HEK293 (cell line): ENCODE results near the gene ATP5F1D.

ENCODE experiments used
- BCL11A ChIP-seq: fragments of 450-650 bp; formaldehyde crosslinking; IDR thresholded peaks from 2 replicates; pipeline ENCODE4 v1.5.1; 2016; ENCODE audit warnings: low read depth, missing biosample characterization, missing genetic modification characterization
- MZF1 ChIP-seq: fragments of 450-650 bp; formaldehyde crosslinking; IDR thresholded peaks from 2 replicates; pipeline ENCODE4 v1.5.1; 2017; ENCODE audit warnings: missing biosample characterization, missing genetic modification characterization, borderline replicate concordance
- SALL2 ChIP-seq: fragments of 450-650 bp; formaldehyde crosslinking; IDR thresholded peaks from 2 replicates; pipeline ENCODE4 v1.5.0; 2017; ENCODE audit warnings: missing biosample characterization, mild to moderate bottlenecking, missing genetic modification characterization, borderline replicate concordance
- SP7 ChIP-seq: fragments of 450-650 bp; formaldehyde crosslinking; IDR thresholded peaks from 2 replicates; pipeline ENCODE4 v1.5.1; 2016; ENCODE audit warnings: missing biosample characterization, missing genetic modification characterization
- ZNF514 ChIP-seq: fragments of 450-650 bp; formaldehyde crosslinking; IDR thresholded peaks from 2 replicates; pipeline ENCODE4 v1.5.1; 2016; ENCODE audit warnings: missing biosample characterization, missing genetic modification characterization
- TF ChIP-seq, protein P1 (sequence below): fragments of 450-650 bp; formaldehyde crosslinking; IDR thresholded peaks from 2 replicates; pipeline ENCODE4 v1.5.1; 2016; ENCODE audit warnings: missing biosample characterization, missing genetic modification characterization

DNA sequence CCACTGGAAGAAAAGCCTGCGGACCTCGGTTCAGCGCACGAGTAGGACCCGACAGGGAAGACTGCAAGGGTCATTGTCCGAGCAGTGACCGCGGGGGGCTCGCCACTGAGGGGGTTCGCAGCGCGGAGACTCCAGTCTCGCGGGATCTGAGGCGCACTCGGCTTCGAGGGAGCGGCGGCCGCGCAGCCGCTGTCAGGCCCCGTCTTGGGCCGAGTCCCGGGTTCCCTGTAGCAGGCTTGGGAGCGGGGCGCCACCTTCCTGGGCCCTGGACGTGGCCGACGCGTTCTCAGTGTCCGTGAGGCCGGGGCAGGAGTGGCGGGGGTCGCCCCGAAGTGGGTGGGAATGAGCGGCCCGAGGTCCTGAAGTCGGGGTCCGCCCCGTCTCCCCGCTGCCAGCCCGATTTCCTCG, 33.3 kb downstream of the ATP5F1D start:
- TF ChIP-seq, protein P1, sequence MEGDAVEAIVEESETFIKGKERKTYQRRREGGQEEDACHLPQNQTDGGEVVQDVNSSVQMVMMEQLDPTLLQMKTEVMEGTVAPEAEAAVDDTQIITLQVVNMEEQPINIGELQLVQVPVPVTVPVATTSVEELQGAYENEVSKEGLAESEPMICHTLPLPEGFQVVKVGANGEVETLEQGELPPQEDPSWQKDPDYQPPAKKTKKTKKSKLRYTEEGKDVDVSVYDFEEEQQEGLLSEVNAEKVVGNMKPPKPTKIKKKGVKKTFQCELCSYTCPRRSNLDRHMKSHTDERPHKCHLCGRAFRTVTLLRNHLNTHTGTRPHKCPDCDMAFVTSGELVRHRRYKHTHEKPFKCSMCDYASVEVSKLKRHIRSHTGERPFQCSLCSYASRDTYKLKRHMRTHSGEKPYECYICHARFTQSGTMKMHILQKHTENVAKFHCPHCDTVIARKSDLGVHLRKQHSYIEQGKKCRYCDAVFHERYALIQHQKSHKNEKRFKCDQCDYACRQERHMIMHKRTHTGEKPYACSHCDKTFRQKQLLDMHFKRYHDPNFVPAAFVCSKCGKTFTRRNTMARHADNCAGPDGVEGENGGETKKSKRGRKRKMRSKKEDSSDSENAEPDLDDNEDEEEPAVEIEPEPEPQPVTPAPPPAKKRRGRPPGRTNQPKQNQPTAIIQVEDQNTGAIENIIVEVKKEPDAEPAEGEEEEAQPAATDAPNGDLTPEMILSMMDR (tag by site-specific recombination): peak; percentile 48
- TF ChIP-seq MZF1 (tag by site-specific recombination) (no peak; the same call in 1 of the 2 replicates), BCL11A (peak; percentile 82; the same call in 1 of the 2 replicates), ZNF514 (tag by site-specific recombination) (no peak), SP7 (peak; percentile 70), SALL2 (tag by site-specific recombination) (no peak)
